Thoracic aorta (tissue), 2 donors: ENCODE measurements around the gene UGT1A3. TPM values are rescaled to one million over a fixed set of nuclear protein-coding genes. Genes with fewer than 3 reads are reported as not detected.

ENCODE experiments used
- ATAC-seq: fragments of 150-250 bp; one replicate; pipeline ENCODE4 v1.8.0; 2017; ENCODE audit warnings: low read depth; ENCODE audit not compliant: insufficient number of reproducible peaks, low FRiP score
- DNase-seq: peaks from one replicate; pipeline ENCODE4 v3.0.0-alpha.2; 2020; ENCODE audit warnings: low spot score
- H3K27ac ChIP-seq, 2 donors: fragments of 200-600 bp; sonication (generic); 1 replicate in 1 of 2; 2 replicates in 1 of 2; pipeline ENCODE4 v1.5.1; 2016; ENCODE audit warnings: mild to moderate bottlenecking in 2 of 2, moderate library complexity in 2 of 2
- H3K27me3 ChIP-seq: fragments of 200-600 bp; sonication (generic); replicated peaks from 2 replicates; pipeline ENCODE4 v1.6.0; 2016; ENCODE audit warnings: mild to moderate bottlenecking; ENCODE audit not compliant: insufficient read depth
- H3K36me3 ChIP-seq: fragments of 200-600 bp; sonication (generic); one replicate; pipeline ENCODE4 v1.5.1; 2016
- H3K4me1 ChIP-seq, 2 donors: fragments of 200-600 bp; sonication (generic); 1 replicate in 1 of 2; 2 replicates in 1 of 2; pipeline versions ENCODE4 v1.5.1 to v1.6.0; 2016; ENCODE audit warnings: low read depth in 2 of 2, mild to moderate bottlenecking in 1 of 2; ENCODE audit not compliant: control insufficient read depth in 1 of 2
- H3K4me3 ChIP-seq: fragments of 200-600 bp; sonication (generic); 2 replicates; pipeline ENCODE4 v1.5.1; 2016; ENCODE audit warnings: mild to moderate bottlenecking
- H3K9me3 ChIP-seq: fragments of 200-600 bp; sonication (generic); 2 replicates; pipeline ENCODE4 v1.5.1; 2016
- CTCF ChIP-seq: fragments of 200-600 bp; sonication (generic); IDR thresholded peaks from one replicate; pipeline ENCODE4 v1.5.1; 2019; ENCODE audit warnings: antibody characterized with exemption
- total RNA-seq, 2 donors: library from RNA; depleted of rRNA; stranded (reverse); fragments of >200 nt; gene quantifications; one replicate each; pipeline versions ENCODE4 v1.1.0 to v1.2.3, GENCODE V29; 2016

Gene UGT1A3
- total RNA-seq, 2 donors from 2014 or later: not detected

- H3K9me3 ChIP-seq: no peaks in the 10 kb centered on the region
- DNase-seq (no peak), ATAC-seq (no peak)
- no peaks in the 10 kb centered on the region for H3K36me3 ChIP-seq
- H3K4me1 ChIP-seq: no peaks in the 10 kb centered on the region
- TF ChIP-seq CTCF: no peak
- H3K4me3 ChIP-seq: no peak overlapping the region
- H3K27me3 ChIP-seq: no peaks in the 10 kb centered on the region
- no peak overlapping the region for H3K27ac ChIP-seq
Observed at GRCh38 chr2:233769260-233769659, 40.4 kb downstream of the UGT1A3 start.

- Histone ChIP-seq H3K4me3 (no peak overlapping the region), H3K9me3 (peaks cover 4% of the 10 kb centered on the region), H3K27ac (no peak overlapping the region), H3K36me3 (no peaks in the 10 kb centered on the region), H3K4me1 (no peaks in the 10 kb centered on the region), H3K27me3 (no peaks in the 10 kb centered on the region)
- DNase-seq (no peak), ATAC-seq (no peak)
- no peak for TF ChIP-seq CTCF
Observed at GRCh38 chr2:233772153-233772552, 43.3 kb downstream of the UGT1A3 start.

- DNase-seq (no peak), ATAC-seq (no peak)
- H3K36me3 ChIP-seq: no peaks in the 10 kb centered on the region
- no peaks in the 10 kb centered on the region for H3K4me1 ChIP-seq
- peaks cover 4% of the 10 kb centered on the region for H3K9me3 ChIP-seq
- no peak overlapping the region for H3K27ac ChIP-seq
- no peaks in the 10 kb centered on the region for H3K27me3 ChIP-seq
- H3K4me3 ChIP-seq: no peak overlapping the region
- TF ChIP-seq CTCF: no peak
Observed at GRCh38 chr2:233772583-233772982, 43.7 kb downstream of the UGT1A3 start.

DNA sequence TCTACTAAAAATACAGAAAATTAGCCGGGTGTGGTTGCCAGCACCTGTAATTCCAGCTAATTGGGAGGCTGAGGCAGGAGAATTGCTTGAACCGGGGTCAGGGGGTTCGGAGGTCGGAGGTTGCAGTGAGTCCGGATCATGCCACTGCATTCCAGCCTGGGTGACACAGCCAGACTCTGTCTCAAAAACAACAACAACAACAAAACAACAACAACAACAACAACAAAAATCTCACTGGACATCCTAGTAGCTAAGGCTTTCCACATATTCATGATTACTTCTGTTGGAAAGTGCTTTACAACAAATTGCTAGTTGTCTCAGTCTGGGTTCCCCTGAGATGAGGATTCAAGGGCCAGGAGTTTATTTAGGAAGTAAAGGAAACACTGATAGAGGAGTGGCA, 45.0 kb downstream of the UGT1A3 start:
- ATAC-seq (no peak), DNase-seq (no peak)
- no peak for TF ChIP-seq CTCF
- Histone ChIP-seq H3K4me3 (no peak overlapping the region), H3K27ac (no peak overlapping the region), H3K36me3 (no peaks in the 10 kb centered on the region), H3K4me1 (no peaks in the 10 kb centered on the region), H3K27me3 (no peaks in the 10 kb centered on the region), H3K9me3 (peaks cover 4% of the 10 kb centered on the region)

- Histone ChIP-seq H3K36me3 (no peaks in the 10 kb centered on the region), H3K27ac (no peak overlapping the region), H3K4me1 (no peaks in the 10 kb centered on the region), H3K4me3 (no peak overlapping the region), H3K27me3 (no peaks in the 10 kb centered on the region), H3K9me3 (peaks cover 4% of the 10 kb centered on the region)
- TF ChIP-seq CTCF: no peak
- ATAC-seq (no peak), DNase-seq (no peak)
Observed at GRCh38 chr2:233775414-233775813, 46.6 kb downstream of the UGT1A3 start.
